ENCODE measurements around the gene ANKRD7. TPM values are rescaled to one million over a fixed set of nuclear protein-coding genes. Genes with fewer than 3 reads are reported as not detected.

Gene ANKRD7
- total RNA-seq, 2 donors from 2014 or later: 2.6 TPM; not detected in 1

DNA sequence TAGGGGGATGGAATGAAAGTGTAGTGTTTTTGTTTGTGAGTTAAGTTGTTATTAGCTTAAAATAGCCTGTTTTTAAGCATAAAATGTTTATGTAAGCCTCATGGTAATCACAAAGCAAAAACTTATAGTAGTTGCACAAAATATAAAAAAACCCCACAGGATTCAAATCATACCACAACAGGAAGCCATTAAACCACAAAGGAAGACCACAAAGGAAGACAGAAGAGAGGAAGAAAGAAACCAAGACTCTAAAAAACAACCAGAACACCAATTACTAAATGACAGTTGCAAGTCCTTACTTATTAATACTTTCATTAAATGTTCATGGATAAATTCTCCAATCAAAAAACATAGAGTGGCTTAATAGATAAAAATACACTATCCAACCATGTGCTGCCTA is 63.6 kb downstream of the ANKRD7 start:
- intact Hi-C loops (cut with DNase I): no loop called here
- peaks cover 0 to 12% (median 0%) of the 10 kb centered on the region in 3 donors for H3K9me3 ChIP-seq
- H3K4me3 ChIP-seq: no peak overlapping the region
- no peak for DNase-seq
- H3K27ac ChIP-seq: no peak overlapping the region
- no peak for ATAC-seq
- H3K27me3 ChIP-seq: no peaks in the 10 kb centered on the region
- no peaks in the 10 kb centered on the region for H3K36me3 ChIP-seq (replicated peaks in 1 of 2; ENCODE audit: insufficient read depth in 1 of 2, low read depth in 2 of 2)
- H3K4me1 ChIP-seq: no peaks in the 10 kb centered on the region
- TF ChIP-seq POLR2A (IDR thresholded peaks at IDR 0.05) (no peak), CTCF (IDR thresholded peaks at IDR 0.05) (no peak)

- Histone ChIP-seq H3K4me1 (no peaks in the 10 kb centered on the region), H3K27me3 (no peaks in the 10 kb centered on the region), H3K36me3 (replicated peaks in 1 of 2; ENCODE audit: insufficient read depth in 1 of 2, low read depth in 2 of 2) (no peaks in the 10 kb centered on the region), H3K27ac (no peak overlapping the region), H3K4me3 (no peak overlapping the region), H3K9me3 (peaks cover 0 to 12% (median 0%) of the 10 kb centered on the region in 3 donors)
- intact Hi-C loops (cut with DNase I): no loop called here
- ATAC-seq (no peak), DNase-seq (no peak)
- TF ChIP-seq POLR2A (IDR thresholded peaks at IDR 0.05): no peak
- TF ChIP-seq CTCF (IDR thresholded peaks at IDR 0.05): no peak
These were observed 65.0 kb downstream of the ANKRD7 start for GRCh38 chr7:118289476-118289875.

Other genes starting within 250 kb of the ANKRD7 start
- 10 to 100 TPM; 17.9 to 23.7 TPM for gene LSM8, start 40.5 kb upstream of the ANKRD7 start, total RNA-seq